ENCODE results near the gene OSBP2. TPM values are rescaled to one million over a fixed set of nuclear protein-coding genes. Genes with fewer than 3 reads are reported as not detected.

OSBP2 gene
- total RNA-seq, 1 experiment from 2014 or later = 0.37 TPM

- no peak overlapping the region for H3K4me3 ChIP-seq
- DNase-seq (ENCODE audit: low read depth in 1 of 2, low spot score in 2 of 2) = no peak
- no peak overlapping the region for H3K27ac ChIP-seq
- no peaks in the 10 kb centered on the region for H3K9me3 ChIP-seq (replicated peaks)
- peaks cover 98% of the 10 kb centered on the region for H3K36me3 ChIP-seq
- no peaks in the 10 kb centered on the region for H3K4me1 ChIP-seq (replicated peaks)
- no peaks in the 10 kb centered on the region for H3K27me3 ChIP-seq (replicated peaks)
Observed at GRCh38 chr22:30940685-30941362, 246.2 kb downstream of the OSBP2 start.

- Histone ChIP-seq H3K27me3 (replicated peaks) (no peaks in the 10 kb centered on the region), H3K4me3 (no peak overlapping the region), H3K27ac (no peak overlapping the region), H3K4me1 (replicated peaks) (no peaks in the 10 kb centered on the region), H3K36me3 (peaks cover 98% of the 10 kb centered on the region), H3K9me3 (replicated peaks) (no peaks in the 10 kb centered on the region)
- no peak for DNase-seq (ENCODE audit: low read depth in 1 of 2, low spot score in 2 of 2)
Observed at GRCh38 chr22:30941363-30941740, 246.7 kb downstream of the OSBP2 start.

- Histone ChIP-seq H3K27me3 (replicated peaks) (no peaks in the 10 kb centered on the region), H3K4me1 (replicated peaks) (no peaks in the 10 kb centered on the region), H3K9me3 (replicated peaks) (no peaks in the 10 kb centered on the region), H3K36me3 (peaks cover 98% of the 10 kb centered on the region), H3K4me3 (no peak overlapping the region), H3K27ac (no peak overlapping the region)
- DNase-seq (ENCODE audit: low read depth in 1 of 2, low spot score in 2 of 2) = no peak
Observed at GRCh38 chr22:30943368-30943767, 248.7 kb downstream of the OSBP2 start.

- no peaks in the 10 kb centered on the region for H3K9me3 ChIP-seq (replicated peaks)
- H3K36me3 ChIP-seq = peaks cover 99% of the 10 kb centered on the region
- DNase-seq (ENCODE audit: low read depth in 1 of 2, low spot score in 2 of 2) = no peak
- H3K27me3 ChIP-seq (replicated peaks) = no peaks in the 10 kb centered on the region
- H3K4me3 ChIP-seq = no peak overlapping the region
- no peaks in the 10 kb centered on the region for H3K4me1 ChIP-seq (replicated peaks)
- H3K27ac ChIP-seq = no peak overlapping the region
Observed at GRCh38 chr22:30944986-30945385, 250.3 kb downstream of the OSBP2 start.

GRCh38 chr22:30945653-30946052 lies 251.0 kb downstream of the OSBP2 start:
- no peak for DNase-seq (ENCODE audit: low read depth in 1 of 2, low spot score in 2 of 2)
- Histone ChIP-seq H3K27ac (no peak overlapping the region), H3K4me1 (replicated peaks) (no peaks in the 10 kb centered on the region), H3K27me3 (replicated peaks) (no peaks in the 10 kb centered on the region), H3K9me3 (replicated peaks) (no peaks in the 10 kb centered on the region), H3K4me3 (no peak overlapping the region), H3K36me3 (peaks cover 97% of the 10 kb centered on the region)

- H3K4me1 ChIP-seq (replicated peaks) = no peaks in the 10 kb centered on the region
- DNase-seq (ENCODE audit: low read depth in 1 of 2, low spot score in 2 of 2) = no peak
- H3K27ac ChIP-seq = no peak overlapping the region
- H3K27me3 ChIP-seq (replicated peaks) = no peaks in the 10 kb centered on the region
- H3K9me3 ChIP-seq (replicated peaks) = no peaks in the 10 kb centered on the region
- no peak overlapping the region for H3K4me3 ChIP-seq
- H3K36me3 ChIP-seq = peaks cover 97% of the 10 kb centered on the region
Observed at GRCh38 chr22:30946354-30946753, 251.7 kb downstream of the OSBP2 start.

DNA sequence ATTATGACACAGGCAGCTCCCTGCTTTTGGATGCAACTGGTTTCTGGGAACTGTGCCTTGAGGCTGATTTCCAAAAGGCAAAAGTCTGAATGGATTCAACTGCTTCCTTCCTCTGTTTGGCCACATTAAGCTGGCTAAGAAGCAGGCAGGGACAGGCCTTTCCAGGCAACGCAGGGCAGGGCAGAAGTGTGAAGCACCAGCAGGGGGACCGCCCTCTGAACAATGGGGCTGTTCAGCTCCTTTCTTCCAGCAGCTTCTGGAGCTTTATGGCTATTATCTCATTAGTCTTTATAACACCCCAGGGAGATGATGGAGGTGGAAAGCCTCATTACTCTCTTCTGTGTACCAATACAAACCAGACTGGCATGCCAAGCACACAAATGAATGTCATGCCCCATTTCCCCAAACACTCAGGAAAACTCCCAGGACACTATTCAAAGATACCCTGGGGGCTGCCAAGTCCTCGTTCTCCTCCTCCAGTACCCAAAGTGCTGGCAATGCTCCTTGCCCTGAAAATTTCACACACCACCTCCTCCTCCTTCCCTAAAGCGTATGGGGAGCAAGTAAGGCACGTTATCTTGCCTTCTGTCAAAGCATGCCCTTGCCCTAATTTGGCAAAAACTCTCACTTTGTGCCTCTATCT lies 252.6 kb downstream of the OSBP2 start:
- H3K4me3 ChIP-seq = no peak overlapping the region
- H3K27ac ChIP-seq = no peak overlapping the region
- no peaks in the 10 kb centered on the region for H3K4me1 ChIP-seq (replicated peaks)
- H3K36me3 ChIP-seq = peaks cover 94% of the 10 kb centered on the region
- no peak for DNase-seq (ENCODE audit: low read depth in 1 of 2, low spot score in 2 of 2)
- H3K27me3 ChIP-seq (replicated peaks) = no peaks in the 10 kb centered on the region
- no peaks in the 10 kb centered on the region for H3K9me3 ChIP-seq (replicated peaks)

DNA sequence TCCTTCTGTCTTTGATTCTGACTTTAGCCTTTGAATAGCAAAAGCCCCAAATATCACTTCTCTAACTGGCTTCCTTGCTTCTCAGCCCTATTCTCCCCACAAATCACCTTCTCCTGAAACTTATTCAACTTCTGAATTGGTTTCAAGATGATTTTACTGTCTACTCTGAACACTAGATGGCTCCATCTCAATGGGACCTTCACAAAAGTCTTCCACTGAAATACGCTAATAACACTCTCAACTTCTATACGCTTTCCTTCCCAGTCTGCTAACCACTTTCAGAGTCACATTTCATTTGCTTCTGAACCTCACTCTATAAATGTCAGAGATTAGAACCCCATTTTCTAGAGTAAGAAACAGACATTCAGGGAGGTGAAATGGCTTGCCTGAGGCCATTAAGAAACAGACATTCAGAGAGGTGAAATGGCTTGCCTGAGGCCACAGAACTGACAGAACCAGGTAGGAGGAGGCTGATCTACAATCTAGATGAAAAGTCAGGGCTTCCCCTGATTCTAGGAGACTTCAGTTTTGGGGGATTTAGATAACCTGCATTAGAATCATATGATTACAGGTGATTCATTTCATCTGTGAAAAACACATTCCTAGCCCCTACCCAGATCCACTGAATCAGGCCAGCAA lies 253.3 kb downstream of the OSBP2 start:
- H3K4me1 ChIP-seq (replicated peaks) = no peaks in the 10 kb centered on the region
- no peaks in the 10 kb centered on the region for H3K27me3 ChIP-seq (replicated peaks)
- H3K36me3 ChIP-seq = peaks cover 94% of the 10 kb centered on the region
- DNase-seq (ENCODE audit: low read depth in 1 of 2, low spot score in 2 of 2) = no peak
- H3K27ac ChIP-seq = no peak overlapping the region
- H3K9me3 ChIP-seq (replicated peaks) = no peaks in the 10 kb centered on the region
- no peak overlapping the region for H3K4me3 ChIP-seq

DNA sequence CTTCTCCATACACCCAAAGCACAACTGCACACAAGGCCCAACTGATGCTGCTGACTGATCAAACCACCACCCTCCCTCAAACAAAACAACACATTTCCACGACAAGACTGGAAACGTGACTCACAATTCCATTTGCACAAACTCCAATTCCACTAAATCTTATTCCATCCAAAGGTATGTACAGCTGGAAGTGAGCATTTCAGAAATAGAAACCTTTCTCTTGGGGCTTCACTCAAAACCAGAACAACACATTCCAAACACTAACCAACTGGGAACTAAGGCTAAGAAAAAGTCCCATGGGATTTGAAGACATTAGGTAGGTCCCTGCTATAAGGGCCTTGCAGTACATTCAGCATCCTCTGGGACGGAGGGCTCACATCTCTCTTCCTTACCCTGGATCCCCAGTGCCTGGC lies 254.3 kb downstream of the OSBP2 start:
- no peaks in the 10 kb centered on the region for H3K9me3 ChIP-seq (replicated peaks)
- H3K36me3 ChIP-seq = peaks cover 95% of the 10 kb centered on the region
- no peaks in the 10 kb centered on the region for H3K27me3 ChIP-seq (replicated peaks)
- no peak overlapping the region for H3K4me3 ChIP-seq
- H3K4me1 ChIP-seq (replicated peaks) = no peaks in the 10 kb centered on the region
- no peak for DNase-seq (ENCODE audit: low read depth in 1 of 2, low spot score in 2 of 2)
- H3K27ac ChIP-seq = no peak overlapping the region

- Histone ChIP-seq H3K4me1 (replicated peaks) (no peaks in the 10 kb centered on the region), H3K27me3 (replicated peaks) (no peaks in the 10 kb centered on the region), H3K27ac (no peak overlapping the region), H3K36me3 (peaks cover 93% of the 10 kb centered on the region), H3K4me3 (no peak overlapping the region), H3K9me3 (replicated peaks) (no peaks in the 10 kb centered on the region)
- DNase-seq (ENCODE audit: low read depth in 1 of 2, low spot score in 2 of 2) = no peak
Observed at GRCh38 chr22:30949934-30950660, 255.4 kb downstream of the OSBP2 start.

GRCh38 chr22:30953206-30953605 lies 258.5 kb downstream of the OSBP2 start:
- peaks cover 82% of the 10 kb centered on the region for H3K36me3 ChIP-seq

GRCh38 chr22:30955153-30955552 lies 260.5 kb downstream of the OSBP2 start:
- Histone ChIP-seq H3K36me3 (peaks cover 75% of the 10 kb centered on the region), H3K4me3 (no peak overlapping the region), H3K27ac (no peak overlapping the region), H3K27me3 (replicated peaks) (no peaks in the 10 kb centered on the region), H3K4me1 (replicated peaks) (no peaks in the 10 kb centered on the region), H3K9me3 (replicated peaks) (no peaks in the 10 kb centered on the region)
- no peak for DNase-seq (ENCODE audit: low read depth in 1 of 2, low spot score in 2 of 2)

More at GRCh38 chr22:30953206-30953605, 258.5 kb downstream of the OSBP2 start:
- Histone ChIP-seq H3K27me3 (replicated peaks) (no peaks in the 10 kb centered on the region), H3K27ac (no peak overlapping the region), H3K4me3 (no peak overlapping the region), H3K9me3 (replicated peaks) (no peaks in the 10 kb centered on the region), H3K4me1 (replicated peaks) (no peaks in the 10 kb centered on the region)
- DNase-seq (ENCODE audit: low read depth in 1 of 2, low spot score in 2 of 2) = no peak
